IMR-90 (cell line): Measurements from ENCODE around the gene COL4A2. TPM values are rescaled to one million over a fixed set of nuclear protein-coding genes. Genes with fewer than 3 reads are reported as not detected.

ENCODE experiments used
- ATAC-seq: fragments of 200-7000 bp; cut with Tn5 transposase; 2 replicates; pipeline ENCODE4 v1.9.1; 2020; ENCODE audit warnings: low read depth, mild to moderate bottlenecking, moderate library complexity
- BruUV-seq: library from RNA; stranded (reverse); fragments of 400-500 nt; replicated peaks from 2 replicates; lab custom pipeline; 2021; lab: Mats Ljungman, UMichigan
- CTCF ChIA-PET: fragments of 300-600 bp; formaldehyde crosslinking; extraction: SDS; loops from one replicate; lab custom pipeline; 2021; ENCODE audit warnings: antibody characterized with exemption; lab: Yijun Ruan, JAX
- POLR2A ChIA-PET: fragments of 300-600 bp; sonication (Branson Sonifier 250); formaldehyde crosslinking; loops from one replicate; lab custom pipeline; 2022; ENCODE audit warnings: antibody characterized with exemption; ENCODE audit not compliant: unreplicated experiment; lab: Charles Lee
- DNase-seq: peaks from one replicate; pipeline ENCODE4 v3.0.0; 2013
- H2AFZ ChIP-seq: replicated peaks from 2 replicates; pipeline ENCODE3; 2013; ENCODE audit warnings: low read length, mild to moderate bottlenecking; ENCODE audit not compliant: poor library complexity
- H2AK5ac ChIP-seq: 2 replicates; pipeline ENCODE4 v1.6.1; 2013; ENCODE audit warnings: low read depth, low read length, inconsistent platforms
- H2AK9ac ChIP-seq: replicated peaks from 2 replicates; pipeline ENCODE3; 2013; ENCODE audit warnings: mild to moderate bottlenecking, low read depth, low read length, moderate library complexity; ENCODE audit not compliant: poor library complexity
- H2BK120ac ChIP-seq: 2 replicates; pipeline ENCODE4 v1.6.1; 2013; ENCODE audit warnings: low read depth, low read length, inconsistent platforms
- H2BK15ac ChIP-seq: 3 replicates; pipeline ENCODE4 v1.6.1; 2013; ENCODE audit warnings: low read depth, low read length, inconsistent platforms
- H2BK20ac ChIP-seq: 2 replicates; pipeline ENCODE4 v1.6.1; 2013; ENCODE audit warnings: low read depth, mild to moderate bottlenecking, inconsistent platforms, low read length, moderate library complexity
- H2BK5ac ChIP-seq: 2 replicates; pipeline ENCODE4 v1.6.1; 2013; ENCODE audit warnings: mild to moderate bottlenecking, low read depth, low read length, inconsistent platforms; ENCODE audit not compliant: poor library complexity, severe bottlenecking
- H3K14ac ChIP-seq: replicated peaks from 2 replicates; pipeline ENCODE4 v1.6.1; 2013; ENCODE audit warnings: low read depth, low read length, inconsistent platforms
- H3K18ac ChIP-seq: 2 replicates; pipeline ENCODE4 v1.6.1; 2013; ENCODE audit warnings: low read depth, low read length, control low read depth
- H3K23ac ChIP-seq: 2 replicates; pipeline ENCODE4 v1.6.1; 2013; ENCODE audit warnings: low read depth, low read length, inconsistent platforms
- H3K27ac ChIP-seq: 2 replicates; pipeline ENCODE4 v1.5.1; 2013; ENCODE audit warnings: mild to moderate bottlenecking, control low read depth, low read length; ENCODE audit not compliant: insufficient read depth
- H3K27me3 ChIP-seq: 2 replicates; pipeline ENCODE4 v1.6.1; 2013; ENCODE audit warnings: low read length; ENCODE audit not compliant: control insufficient read depth, insufficient read depth
- H3K36me3 ChIP-seq: 2 replicates; pipeline ENCODE4 v1.6.1; 2013; ENCODE audit warnings: low read length, mixed read lengths; ENCODE audit not compliant: control insufficient read depth, insufficient read depth
- H3K4ac ChIP-seq: 2 replicates; pipeline ENCODE4 v1.6.1; 2013; ENCODE audit warnings: low read depth, low read length, inconsistent platforms
- H3K4me1 ChIP-seq: 2 replicates; pipeline ENCODE4 v1.6.1; 2013; ENCODE audit warnings: low read length, mixed read lengths; ENCODE audit not compliant: control insufficient read depth, insufficient read depth
- H3K4me2 ChIP-seq: 2 replicates; pipeline ENCODE4 v1.6.1; 2013; ENCODE audit warnings: low read depth, mild to moderate bottlenecking, control low read depth, low read length, moderate library complexity
- H3K4me3 ChIP-seq: 2 replicates; pipeline ENCODE4 v1.5.1; 2013; ENCODE audit warnings: low read depth, mild to moderate bottlenecking, control low read depth, low read length, moderate library complexity; ENCODE audit not compliant: insufficient read depth
- H3K56ac ChIP-seq: 2 replicates; pipeline ENCODE4 v1.6.1; 2013; ENCODE audit warnings: low read length, inconsistent platforms; ENCODE audit not compliant: insufficient read depth; ENCODE audit errors: extremely low read depth
- H3K79me1 ChIP-seq, 2 experiments: 2 replicates each; pipeline ENCODE4 v1.6.1; 2013; ENCODE audit warnings: low read length in 2 of 2, inconsistent platforms in 1 of 2, low read depth in 1 of 2
- H3K9ac ChIP-seq: 2 replicates; pipeline ENCODE4 v1.6.1; 2013; ENCODE audit warnings: low read depth, low read length, control low read depth
- H3K9me1 ChIP-seq: 2 replicates; pipeline ENCODE4 v1.6.1; 2013; ENCODE audit warnings: low read length, inconsistent platforms; ENCODE audit not compliant: insufficient read depth
- H3K9me3 ChIP-seq: 2 replicates; pipeline ENCODE4 v1.6.1; 2013; ENCODE audit warnings: low read length; ENCODE audit not compliant: control insufficient read depth, insufficient read depth
- H4K20me1 ChIP-seq: 2 replicates; pipeline ENCODE4 v1.6.1; 2013; ENCODE audit warnings: low read length, inconsistent platforms; ENCODE audit not compliant: insufficient read depth
- H4K5ac ChIP-seq: 2 replicates; pipeline ENCODE4 v1.6.1; 2013; ENCODE audit warnings: mild to moderate bottlenecking, low read depth, low read length, control low read depth
- H4K8ac ChIP-seq, 2 experiments: 2 replicates each; pipeline ENCODE4 v1.6.1; 2013; ENCODE audit warnings: low read depth in 2 of 2, low read length in 2 of 2, control low read depth in 1 of 2, inconsistent platforms in 1 of 2
- H4K91ac ChIP-seq: 2 replicates; pipeline ENCODE4 v1.6.1; 2013; ENCODE audit warnings: low read depth, low read length, inconsistent platforms; ENCODE audit not compliant: insufficient read depth
- BHLHE40 ChIP-seq: fragments of 150-350 bp; IDR thresholded peaks from 2 replicates; pipeline ENCODE4 v1.6.1; 2016; ENCODE audit warnings: mild to moderate bottlenecking, low read depth, low read length
- CEBPB ChIP-seq: IDR thresholded peaks from 2 replicates; pipeline ENCODE4 v1.6.1; 2012; ENCODE audit warnings: low read depth, low read length, improper control_type of control experiment
- MAZ ChIP-seq: IDR thresholded peaks from 2 replicates; pipeline ENCODE4 v1.6.1; 2012; ENCODE audit warnings: low read depth, mild to moderate bottlenecking, low read length, improper control_type of control experiment, moderate library complexity, borderline replicate concordance
- POLR2A ChIP-seq: IDR thresholded peaks from 2 replicates; pipeline ENCODE4 v1.6.1; 2012; ENCODE audit warnings: mild to moderate bottlenecking, low read depth, low read length
- RCOR1 ChIP-seq: IDR thresholded peaks from 2 replicates; pipeline ENCODE4 v1.6.1; 2012; ENCODE audit warnings: mild to moderate bottlenecking, low read length, improper control_type of control experiment; ENCODE audit not compliant: insufficient replicate concordance
- WGBS, 2 experiments: methylation state at CpG; one replicate each; pipeline versions ENCODE4 v1.1.5 to v1.1.7; 2013; ENCODE audit warnings: missing lambda C conversion rate in 2 of 2; ENCODE audit not compliant: insufficient read length in 1 of 2; ENCODE audit errors: extremely low coverage in 2 of 2; 5-methylcytosine and 5-hydroxymethylcytosine counted together
- dilution Hi-C: fragments of 300-500 bp; cut with HindIII; formaldehyde crosslinking; loops from one replicate; pipeline ENCODE4 v1.14.3; 2018; ENCODE audit warnings: low sequenced_read_pairs; ENCODE audit not compliant: unreplicated experiment
- in situ Hi-C: fragments of 300-500 bp; cut with MboI; formaldehyde crosslinking; loops from 3 replicates; pipeline ENCODE4 v1.14.3; 2019; ENCODE audit warnings: low sequenced_read_pairs, inconsistent platforms, mixed read lengths
- intact Hi-C: fragments of 100-400 bp; cut with micrococcal nuclease; formaldehyde crosslinking; loops from 2 replicates; pipeline ENCODE4 v1.10.0; 2022
- polyA plus RNA-seq, 3 experiments: library from polyadenylated mRNA; depleted of rRNA; stranded (reverse); fragments of >200 nt; gene quantifications; 2 replicates each; pipeline ENCODE4 v1.2.3, GENCODE V29; 2012; ENCODE audit warnings: low replicate concordance in 1 of 3
- total RNA-seq: library from RNA; depleted of rRNA; stranded (reverse); fragments of >200 nt; gene quantifications from 2 replicates; pipeline ENCODE4 v1.2.3, GENCODE V29; 2012
- TF ChIP-seq, protein P1 (sequence below): conservative IDR thresholded peaks from 2 replicates; pipeline ENCODE4 v1.5.1; 2012; ENCODE audit warnings: mild to moderate bottlenecking, low read depth, low read length, improper control_type of control experiment

Gene COL4A2
- total and polyA plus RNA-seq, 2 of the 4 experiments (the other 2 are of a cell fraction): 90.7 to 457 TPM

DNA sequence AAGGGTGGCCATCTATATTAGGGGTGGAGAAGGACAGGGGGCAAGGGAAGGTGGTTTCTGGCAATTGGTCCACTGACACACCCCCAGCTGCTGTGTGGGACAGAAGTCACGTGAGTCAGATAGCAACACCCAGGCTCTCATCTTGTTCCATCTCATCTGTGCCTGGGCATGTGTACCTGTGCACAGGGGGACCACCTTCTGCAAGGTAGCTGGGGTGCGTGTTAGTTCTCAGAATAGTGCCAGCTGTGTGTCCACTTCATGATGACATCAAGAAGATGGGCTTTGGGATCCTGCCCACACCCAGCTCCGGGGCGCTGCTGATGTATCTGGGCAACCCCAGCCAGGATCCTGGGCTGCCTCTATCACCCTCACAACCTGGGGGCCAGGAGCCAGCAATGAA lies 38.6 kb downstream of the COL4A2 start:
- TF ChIP-seq RCOR1 (no peak), POLR2A (no peak), CEBPB (no peak), BHLHE40 (no peak), MAZ (no peak)
- TF ChIP-seq, protein P1, sequence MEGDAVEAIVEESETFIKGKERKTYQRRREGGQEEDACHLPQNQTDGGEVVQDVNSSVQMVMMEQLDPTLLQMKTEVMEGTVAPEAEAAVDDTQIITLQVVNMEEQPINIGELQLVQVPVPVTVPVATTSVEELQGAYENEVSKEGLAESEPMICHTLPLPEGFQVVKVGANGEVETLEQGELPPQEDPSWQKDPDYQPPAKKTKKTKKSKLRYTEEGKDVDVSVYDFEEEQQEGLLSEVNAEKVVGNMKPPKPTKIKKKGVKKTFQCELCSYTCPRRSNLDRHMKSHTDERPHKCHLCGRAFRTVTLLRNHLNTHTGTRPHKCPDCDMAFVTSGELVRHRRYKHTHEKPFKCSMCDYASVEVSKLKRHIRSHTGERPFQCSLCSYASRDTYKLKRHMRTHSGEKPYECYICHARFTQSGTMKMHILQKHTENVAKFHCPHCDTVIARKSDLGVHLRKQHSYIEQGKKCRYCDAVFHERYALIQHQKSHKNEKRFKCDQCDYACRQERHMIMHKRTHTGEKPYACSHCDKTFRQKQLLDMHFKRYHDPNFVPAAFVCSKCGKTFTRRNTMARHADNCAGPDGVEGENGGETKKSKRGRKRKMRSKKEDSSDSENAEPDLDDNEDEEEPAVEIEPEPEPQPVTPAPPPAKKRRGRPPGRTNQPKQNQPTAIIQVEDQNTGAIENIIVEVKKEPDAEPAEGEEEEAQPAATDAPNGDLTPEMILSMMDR: no peak
- Histone ChIP-seq H3K79me1 (peaks cover 49 to 96% of the 10 kb centered on the region in 2 experiments), H2BK120ac (no peak overlapping the region), H3K9me3 (no peaks in the 10 kb centered on the region), H4K5ac (no peak overlapping the region), H3K9ac (no peak overlapping the region), H4K8ac (0 out of 4 replicates have a peak overlapping the region, but pooled peaks of 1 of the 2 experiments have one; percentile 7), H3K9me1 (peaks cover 52% of the 10 kb centered on the region), H2AFZ (no peak overlapping the region), H4K91ac (no peak overlapping the region), H2AK9ac (no peak overlapping the region), H2BK5ac (peak overlapping the region; percentile 23), H3K27ac (no peak overlapping the region), H3K4me1 (peaks cover 31% of the 10 kb centered on the region), H3K18ac (no peak overlapping the region), H2AK5ac (no peak overlapping the region), H4K20me1 (peaks cover 49% of the 10 kb centered on the region), H3K36me3 (peaks cover 21% of the 10 kb centered on the region), H3K14ac (no peak overlapping the region; the same call in 1 of the 2 replicates), H2BK20ac (0 out of 2 replicates have a peak overlapping the region, but pooled peaks have one; percentile 24), H3K4me2 (no peak overlapping the region), H3K4ac (no peak overlapping the region), H3K23ac (no peak overlapping the region), H3K27me3 (no peaks in the 10 kb centered on the region), H3K56ac (no peak overlapping the region), H3K4me3 (no peak overlapping the region), H2BK15ac (0 out of 3 replicates have a peak overlapping the region, but pooled peaks have one; percentile 24)
- no TSS peak for BruUV-seq
- intact Hi-C loops (no loop called here), in situ Hi-C loops (no loop called here), dilution Hi-C loops (no loop called here)
- ATAC-seq: no peak
- CTCF ChIA-PET: no interaction called here
- no peak for DNase-seq
- whole genome bisulfite sequencing, 2 experiments: no CpG with 5 or more reads among the region's 4 CpGs
- POLR2A ChIA-PET: no interaction called here
